Central memory CD8-positive, alpha-beta T cell (primary cell): ENCODE measurements around the gene AK1.
"Not testable (repeated sequence)": the region's sequence is repeated elsewhere in the genome, so short reads cannot be mapped to it uniquely, and the experiment has no call there.

ENCODE experiments used
- ATAC-seq: fragments of 150-1000 bp; cut with Tn5 transposase; replicated peaks from 2 replicates; pipeline ENCODE4 v1.10.0; 2022; ENCODE audit warnings: mild to moderate bottlenecking, moderate FRiP score, moderate number of reproducible peaks; ENCODE audit not compliant: poor library complexity, severe bottlenecking; ENCODE audit errors: extremely low read depth
- DNase-seq, 2 donors: peaks; one replicate each; pipeline ENCODE4 v3.0.0; 2021; ENCODE audit warnings: low spot score in 2 of 2
- H3K27ac Mint-ChIP-seq: one replicate; pipeline ENCODE4 v1.8.0; 2022; ENCODE audit warnings: low read depth, mild to moderate bottlenecking, moderate library complexity, mixed read lengths
- H3K27me3 Mint-ChIP-seq: one replicate; pipeline ENCODE4 v1.8.0; 2022; ENCODE audit warnings: mixed read lengths
- H3K36me3 Mint-ChIP-seq: one replicate; pipeline ENCODE4 v1.8.0; 2022; ENCODE audit warnings: mild to moderate bottlenecking, moderate library complexity, mixed read lengths; ENCODE audit not compliant: insufficient read depth
- H3K4me1 Mint-ChIP-seq: one replicate; pipeline ENCODE4 v1.8.0; 2022; ENCODE audit warnings: mixed read lengths
- H3K4me3 Mint-ChIP-seq: one replicate; pipeline ENCODE4 v1.8.0; 2022; ENCODE audit warnings: mild to moderate bottlenecking, moderate library complexity, mixed read lengths
- H3K9me3 Mint-ChIP-seq: one replicate; pipeline ENCODE4 v1.8.0; 2022; ENCODE audit warnings: mixed read lengths

The AK1 gene

GRCh38 chr9:127887792-127888191 is 10.3 kb upstream of the AK1 start:
- DNase-seq (no peak), ATAC-seq (no peak)
- H3K4me3 Mint-ChIP-seq, result no peak overlapping the region
- peak overlapping the region; percentile 38 for H3K27ac Mint-ChIP-seq
- H3K9me3 Mint-ChIP-seq, result no peaks in the 10 kb centered on the region
- no peaks in the 10 kb centered on the region for H3K27me3 Mint-ChIP-seq
- H3K4me1 Mint-ChIP-seq, result peaks cover 38% of the 10 kb centered on the region
- peaks cover 53% of the 10 kb centered on the region for H3K36me3 Mint-ChIP-seq

- Mint-ChIP-seq H3K36me3 (peaks cover 49% of the 10 kb centered on the region), H3K27me3 (no peaks in the 10 kb centered on the region), H3K4me1 (peaks cover 29% of the 10 kb centered on the region), H3K4me3 (no peak overlapping the region), H3K9me3 (no peaks in the 10 kb centered on the region), H3K27ac (peak overlapping the region; percentile 65)
- ATAC-seq (no peak), DNase-seq (no peak)
Observed at GRCh38 chr9:127886401-127886972, 9.0 kb upstream of the AK1 start.

GRCh38 chr9:127885508-127886281 is 8.2 kb upstream of the AK1 start:
- peak overlapping the region; percentile 65 for H3K27ac Mint-ChIP-seq

DNA sequence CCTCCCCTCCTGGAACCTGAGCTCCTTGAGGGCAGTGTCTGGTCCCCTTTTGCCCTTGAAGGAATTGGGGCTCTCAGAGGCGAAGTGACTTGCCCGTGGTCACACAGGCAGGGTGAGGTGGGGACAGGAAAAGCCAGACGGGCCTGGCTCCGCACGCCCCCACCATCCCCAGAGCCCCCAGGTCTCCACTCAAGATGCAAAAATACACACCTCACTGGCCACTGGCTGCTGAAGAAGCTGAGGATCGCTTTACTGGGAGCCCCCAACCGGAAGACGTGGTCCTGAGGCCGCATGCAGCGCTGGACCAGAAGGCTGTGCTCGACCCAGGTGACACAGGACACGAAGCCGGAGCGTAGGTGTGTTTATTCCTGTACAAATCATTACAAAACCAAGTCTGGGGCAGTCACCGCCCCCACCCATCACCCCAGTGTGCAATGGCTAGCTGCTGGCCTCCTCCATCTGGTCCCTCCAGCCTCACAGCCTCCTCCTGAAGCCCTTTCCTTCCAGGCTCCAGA is 7.6 kb upstream of the AK1 start:
- H3K36me3 Mint-ChIP-seq, result peaks cover 40% of the 10 kb centered on the region
- no peaks in the 10 kb centered on the region for H3K27me3 Mint-ChIP-seq
- no peaks in the 10 kb centered on the region for H3K9me3 Mint-ChIP-seq
- H3K4me1 Mint-ChIP-seq, result peaks cover 24% of the 10 kb centered on the region
- no peak for ATAC-seq
- no peak for DNase-seq
- H3K4me3 Mint-ChIP-seq, result no peak overlapping the region
- H3K27ac Mint-ChIP-seq, result peak overlapping the region; percentile 73

More at GRCh38 chr9:127885508-127886281, 8.2 kb upstream of the AK1 start:
- no peak for DNase-seq
- H3K9me3 Mint-ChIP-seq, result no peaks in the 10 kb centered on the region
- ATAC-seq, result no peak
- no peak overlapping the region for H3K4me3 Mint-ChIP-seq
- H3K36me3 Mint-ChIP-seq, result peaks cover 45% of the 10 kb centered on the region
- peaks cover 24% of the 10 kb centered on the region for H3K4me1 Mint-ChIP-seq
- H3K27me3 Mint-ChIP-seq, result no peaks in the 10 kb centered on the region

DNA sequence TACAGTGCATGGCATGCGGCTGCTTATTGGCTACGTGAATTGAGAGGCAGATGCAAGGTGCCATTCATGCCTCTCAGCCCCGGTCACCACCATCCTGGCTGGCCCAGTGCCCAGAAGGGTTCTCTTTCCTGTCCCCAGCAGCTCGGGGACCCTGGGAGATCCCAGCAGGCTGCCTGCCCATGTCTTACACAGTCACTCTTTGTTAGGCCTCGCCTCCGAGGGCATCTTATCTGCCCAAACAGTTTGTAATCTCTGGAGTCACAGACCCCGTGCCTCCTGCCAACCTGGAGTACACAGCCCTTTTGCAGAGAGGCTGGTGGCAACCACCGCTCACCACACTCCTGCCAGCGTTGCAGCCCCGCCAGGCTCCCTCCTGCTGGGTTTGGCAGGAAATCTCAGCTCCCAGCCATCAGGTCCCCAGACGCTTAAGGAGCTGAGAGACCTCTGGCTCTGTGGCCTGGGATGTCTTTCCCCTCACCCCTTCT is 7.0 kb upstream of the AK1 start:
- no peak for DNase-seq
- no peaks in the 10 kb centered on the region for H3K9me3 Mint-ChIP-seq
- H3K36me3 Mint-ChIP-seq, result peaks cover 36% of the 10 kb centered on the region
- ATAC-seq, result no peak
- H3K4me1 Mint-ChIP-seq, result peaks cover 24% of the 10 kb centered on the region
- H3K27ac Mint-ChIP-seq, result peak overlapping the region; percentile 73
- no peaks in the 10 kb centered on the region for H3K27me3 Mint-ChIP-seq
- H3K4me3 Mint-ChIP-seq, result no peak overlapping the region

DNA sequence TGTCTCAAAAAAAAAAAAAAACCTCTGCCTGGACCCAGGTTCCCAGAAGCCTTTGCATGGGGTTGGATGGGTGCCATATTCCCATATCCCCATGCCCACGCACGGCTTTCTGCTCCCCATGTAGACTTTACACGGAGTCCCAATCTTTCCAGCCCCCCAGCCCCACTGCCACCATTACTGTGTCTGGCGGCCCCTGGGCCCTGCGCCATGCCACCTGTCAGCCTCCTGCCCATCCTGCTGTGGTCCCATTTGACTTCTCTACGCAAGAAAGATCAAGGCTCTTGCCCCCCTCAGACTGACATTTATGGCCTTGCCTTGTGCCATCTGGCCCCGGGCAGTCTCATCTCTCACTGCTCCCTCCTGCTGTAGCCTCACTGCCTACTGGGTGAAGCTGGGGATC is 6.5 kb upstream of the AK1 start:
- H3K9me3 Mint-ChIP-seq, result no peaks in the 10 kb centered on the region
- peak overlapping the region; percentile 73 for H3K27ac Mint-ChIP-seq
- H3K4me1 Mint-ChIP-seq, result peaks cover 24% of the 10 kb centered on the region
- H3K27me3 Mint-ChIP-seq, result no peaks in the 10 kb centered on the region
- no peak overlapping the region for H3K4me3 Mint-ChIP-seq
- ATAC-seq, result no peak
- peaks cover 35% of the 10 kb centered on the region for H3K36me3 Mint-ChIP-seq
- DNase-seq, result no peak

- Mint-ChIP-seq H3K27ac (peak overlapping the region; percentile 24), H3K4me1 (peaks cover 18% of the 10 kb centered on the region), H3K36me3 (peaks cover 24% of the 10 kb centered on the region)
- H3K9me3 Mint-ChIP-seq, H3K4me3 Mint-ChIP-seq, DNase-seq, H3K27me3 Mint-ChIP-seq, ATAC-seq: not testable (repeated sequence)
Observed at GRCh38 chr9:127881715-127882114, 4.2 kb upstream of the AK1 start.

DNA sequence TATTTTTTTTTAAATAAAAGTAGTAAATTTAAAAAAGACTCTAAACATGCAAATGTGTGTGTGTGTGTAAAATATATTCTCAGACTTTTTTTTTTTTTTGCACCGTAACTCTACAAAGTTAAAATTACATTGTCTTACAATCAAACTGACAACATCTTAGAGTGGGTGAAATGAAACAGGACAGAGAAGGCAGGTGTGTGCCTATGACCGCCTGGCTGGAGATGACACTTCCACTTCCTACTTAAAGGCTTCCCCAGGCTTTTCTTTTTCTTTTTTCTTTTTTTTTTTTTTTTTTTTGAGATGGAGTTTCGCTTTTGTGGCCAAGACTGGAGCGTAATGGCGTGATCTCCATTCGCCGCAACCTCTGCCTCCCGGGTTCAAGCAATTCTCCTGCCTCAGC is 2.7 kb upstream of the AK1 start:
- DNase-seq, result no peak
- no peaks in the 10 kb centered on the region for H3K27me3 Mint-ChIP-seq
- no peak for ATAC-seq
- H3K4me3 Mint-ChIP-seq, result no peak overlapping the region
- H3K4me1 Mint-ChIP-seq, result peaks cover 13% of the 10 kb centered on the region
- H3K9me3 Mint-ChIP-seq, result no peaks in the 10 kb centered on the region
- peaks cover 17% of the 10 kb centered on the region for H3K36me3 Mint-ChIP-seq
- no peak overlapping the region for H3K27ac Mint-ChIP-seq

DNA sequence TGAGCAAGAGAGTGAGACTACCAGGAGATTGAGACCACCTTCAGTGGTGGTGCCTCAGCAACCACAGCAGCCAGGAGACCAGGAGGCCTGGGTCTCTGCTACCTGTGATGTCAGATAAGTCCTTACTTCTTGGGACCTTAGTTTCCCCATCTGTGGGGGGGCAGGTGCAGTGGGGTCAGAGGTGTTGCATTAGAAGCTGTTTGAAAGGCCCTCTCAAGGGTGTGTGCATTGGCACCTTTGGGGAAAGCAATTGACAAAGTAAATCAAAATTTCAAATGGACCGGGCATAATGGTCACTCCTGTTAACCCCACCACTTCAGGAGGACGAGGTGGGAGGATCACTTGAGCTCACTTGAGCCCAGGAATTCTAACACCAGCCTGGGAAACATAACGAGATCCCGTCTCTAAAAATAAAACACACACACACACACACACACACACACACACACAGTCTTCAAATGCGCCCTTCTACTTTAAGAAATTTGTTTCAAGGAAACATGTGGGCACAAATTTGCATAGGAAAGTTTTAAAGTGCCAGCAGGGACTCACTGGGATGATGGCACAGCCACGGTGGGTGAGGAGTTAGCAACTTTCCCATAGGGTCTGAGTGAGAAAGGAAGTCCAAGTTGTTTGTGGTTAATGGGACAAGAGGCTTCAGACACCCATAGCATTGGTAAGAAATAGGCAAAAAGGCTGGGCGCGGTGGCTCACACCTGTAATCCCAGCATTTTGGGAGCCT is 1.3 kb upstream of the AK1 start:
- Mint-ChIP-seq H3K4me1 (peaks cover under 1% of the 10 kb centered on the region), H3K27me3 (no peaks in the 10 kb centered on the region), H3K9me3 (no peaks in the 10 kb centered on the region), H3K4me3 (no peak overlapping the region), H3K27ac (no peak overlapping the region), H3K36me3 (peaks cover 10% of the 10 kb centered on the region)
- ATAC-seq, result no peak
- no peak for DNase-seq

DNA sequence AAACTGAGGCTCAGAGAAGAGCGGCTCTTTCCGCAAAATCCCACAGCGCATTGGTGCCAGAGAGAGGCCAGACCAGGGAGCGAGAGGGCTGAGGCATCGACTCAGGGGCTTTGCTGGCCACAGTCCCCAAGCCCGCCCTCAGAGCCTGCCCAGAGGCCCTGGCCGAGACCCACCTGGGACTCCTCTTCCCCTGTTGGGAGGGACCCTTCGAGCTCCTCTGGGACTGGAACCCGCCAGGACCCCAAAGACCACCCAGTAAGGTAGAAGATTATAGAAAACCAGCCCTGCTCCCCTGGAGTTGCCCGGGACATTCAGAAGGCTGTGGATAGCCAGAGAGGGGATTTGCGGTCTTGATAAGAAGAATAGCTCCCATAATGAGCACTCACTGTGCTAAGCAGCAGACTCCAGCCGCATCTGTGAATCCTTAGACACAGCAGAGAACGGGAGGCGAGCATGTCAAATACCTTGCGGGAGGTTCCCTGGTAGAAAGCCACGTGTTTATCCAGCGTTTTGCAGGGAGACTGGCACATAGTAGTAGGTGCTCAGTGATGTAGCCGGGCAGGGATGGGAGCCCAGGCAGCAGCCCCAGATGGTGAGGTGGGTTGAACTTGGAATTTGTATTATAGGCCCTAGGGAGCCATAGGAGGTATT is 651 bp upstream of the AK1 start:
- no peaks in the 10 kb centered on the region for H3K9me3 Mint-ChIP-seq
- DNase-seq (no peak), ATAC-seq (no peak)
- H3K4me1 Mint-ChIP-seq, result no peaks in the 10 kb centered on the region
- H3K27me3 Mint-ChIP-seq, result no peaks in the 10 kb centered on the region
- peaks cover 9% of the 10 kb centered on the region for H3K36me3 Mint-ChIP-seq
- H3K27ac Mint-ChIP-seq, result no peak overlapping the region
- H3K4me3 Mint-ChIP-seq, result no peak overlapping the region

DNA sequence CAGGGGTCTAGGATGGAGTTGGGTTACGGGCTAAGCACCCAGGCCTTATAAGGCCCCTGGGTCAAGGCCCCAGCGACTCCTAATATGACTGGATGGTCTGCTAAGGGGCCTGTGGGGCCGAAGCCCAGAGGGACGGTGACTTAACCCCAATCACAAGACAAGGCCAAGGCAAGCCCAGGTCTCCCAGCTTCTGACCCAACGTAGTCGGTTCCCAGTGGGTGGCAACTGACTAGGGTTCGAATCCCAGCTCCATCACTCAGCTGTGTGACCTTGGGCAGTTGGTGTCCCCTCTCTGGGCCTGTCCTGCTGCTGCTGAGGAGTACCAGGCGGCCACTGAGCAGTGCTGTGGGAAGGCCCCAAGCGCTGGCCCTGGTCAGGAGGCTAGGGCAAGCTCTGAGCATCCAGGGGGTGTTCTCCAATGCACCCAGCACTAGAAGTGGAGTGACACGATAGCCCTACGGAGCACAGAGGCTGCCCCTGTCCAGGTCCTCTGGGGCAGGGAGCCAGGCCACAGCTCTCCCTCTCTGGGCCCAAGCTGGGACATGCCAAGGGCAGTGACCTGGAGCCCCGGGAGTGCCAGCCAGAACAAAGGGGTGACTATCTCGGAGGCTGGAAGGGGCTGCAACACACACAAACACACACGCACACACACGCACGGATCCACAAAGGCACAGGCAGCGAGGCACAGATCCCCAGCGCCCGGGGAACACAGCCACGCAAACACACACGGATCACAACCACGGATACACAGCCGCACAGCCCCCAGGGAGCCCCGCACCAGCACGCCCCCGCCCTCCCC is 512 bp downstream of the AK1 start:
- Mint-ChIP-seq H3K27ac (no peak overlapping the region), H3K27me3 (no peaks in the 10 kb centered on the region), H3K4me1 (no peaks in the 10 kb centered on the region), H3K9me3 (no peaks in the 10 kb centered on the region), H3K36me3 (peaks cover 6% of the 10 kb centered on the region), H3K4me3 (no peak overlapping the region)
- no peak for ATAC-seq
- no peak for DNase-seq
